Measurements from ENCODE around the gene KLRF1.

DNA sequence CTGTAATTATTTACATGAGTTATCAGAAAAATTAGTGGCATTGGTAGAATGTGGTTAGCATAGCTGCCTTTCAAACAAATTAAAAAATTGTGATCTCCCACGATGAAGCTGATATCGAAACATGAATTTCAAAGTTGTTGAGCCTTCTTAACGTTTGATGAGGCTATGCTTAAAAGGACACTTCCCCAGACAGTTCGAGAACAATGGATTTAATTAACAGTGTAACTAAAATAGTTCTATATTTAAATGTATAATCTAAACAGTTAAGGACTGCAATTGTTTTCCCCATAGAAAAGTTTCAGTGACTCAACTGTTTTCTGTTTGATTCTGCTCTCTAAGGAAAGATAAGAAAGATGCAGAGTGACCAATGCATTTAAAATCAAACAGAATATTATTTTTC, 40.2 kb downstream of the KLRF1 start:
- TF ChIP-seq, protein P1, sequence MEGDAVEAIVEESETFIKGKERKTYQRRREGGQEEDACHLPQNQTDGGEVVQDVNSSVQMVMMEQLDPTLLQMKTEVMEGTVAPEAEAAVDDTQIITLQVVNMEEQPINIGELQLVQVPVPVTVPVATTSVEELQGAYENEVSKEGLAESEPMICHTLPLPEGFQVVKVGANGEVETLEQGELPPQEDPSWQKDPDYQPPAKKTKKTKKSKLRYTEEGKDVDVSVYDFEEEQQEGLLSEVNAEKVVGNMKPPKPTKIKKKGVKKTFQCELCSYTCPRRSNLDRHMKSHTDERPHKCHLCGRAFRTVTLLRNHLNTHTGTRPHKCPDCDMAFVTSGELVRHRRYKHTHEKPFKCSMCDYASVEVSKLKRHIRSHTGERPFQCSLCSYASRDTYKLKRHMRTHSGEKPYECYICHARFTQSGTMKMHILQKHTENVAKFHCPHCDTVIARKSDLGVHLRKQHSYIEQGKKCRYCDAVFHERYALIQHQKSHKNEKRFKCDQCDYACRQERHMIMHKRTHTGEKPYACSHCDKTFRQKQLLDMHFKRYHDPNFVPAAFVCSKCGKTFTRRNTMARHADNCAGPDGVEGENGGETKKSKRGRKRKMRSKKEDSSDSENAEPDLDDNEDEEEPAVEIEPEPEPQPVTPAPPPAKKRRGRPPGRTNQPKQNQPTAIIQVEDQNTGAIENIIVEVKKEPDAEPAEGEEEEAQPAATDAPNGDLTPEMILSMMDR (IDR thresholded peaks at IDR 0.05) = no peak
- TF ChIP-seq POLR2A (IDR thresholded peaks at IDR 0.05) = no peak
